RCC 7860 (cell line): ENCODE results near the gene ABL2.

Experiments used
- DNase-seq: peaks from one replicate; pipeline ENCODE4 v3.0.0-alpha.2; 2015; ENCODE audit warnings: low spot score
- FAIRE-seq: peaks from 2 replicates; lab custom pipeline; 2012; peaks lifted over from hg19 to GRCh38; lab: Jason Lieb, UNC

Gene ABL2

DNA sequence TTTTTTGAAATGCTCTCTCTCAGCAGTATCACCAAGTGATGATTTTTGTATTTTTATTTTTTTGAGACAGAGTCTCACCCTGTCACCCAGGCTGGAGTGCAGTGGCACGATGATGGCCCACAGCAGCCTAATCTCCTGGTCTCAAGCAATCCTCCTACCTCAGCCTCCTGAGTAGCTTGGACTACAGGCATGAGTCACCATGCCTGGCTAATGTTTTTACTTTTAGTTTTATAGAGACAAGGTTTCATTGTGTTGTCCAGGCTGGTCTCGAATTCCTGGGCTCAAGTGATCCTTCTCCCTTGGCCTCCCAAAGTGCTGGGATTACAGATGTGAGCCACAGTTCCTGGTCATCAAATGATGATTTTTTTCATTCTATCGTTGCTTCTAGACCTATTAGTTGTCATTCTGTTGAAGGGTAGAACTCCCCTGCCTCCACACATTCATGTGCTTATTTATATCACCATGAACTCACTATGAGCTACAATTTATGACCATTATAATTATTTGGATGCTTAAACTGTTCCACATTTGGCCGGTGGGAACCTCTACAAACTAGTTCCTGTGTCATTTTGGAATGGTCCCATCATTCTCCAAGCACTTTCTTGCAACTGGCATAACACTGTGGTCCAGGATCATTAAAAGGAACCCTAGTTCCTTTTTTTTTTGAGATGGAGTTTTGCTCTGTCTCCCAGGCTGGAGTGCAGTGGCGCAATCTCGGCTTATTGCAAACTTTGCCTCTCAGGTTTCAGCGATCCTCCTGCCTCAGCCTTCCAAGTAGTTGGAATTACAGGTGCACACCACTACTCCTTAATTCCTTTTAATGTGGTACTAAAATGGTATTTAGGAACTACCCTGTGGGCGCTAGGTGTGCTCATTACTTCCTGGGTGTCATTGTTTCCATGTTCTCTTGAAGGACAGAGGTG lies 167.9 kb downstream of the ABL2 start:
- FAIRE-seq (no peak), DNase-seq (no peak)

DNA sequence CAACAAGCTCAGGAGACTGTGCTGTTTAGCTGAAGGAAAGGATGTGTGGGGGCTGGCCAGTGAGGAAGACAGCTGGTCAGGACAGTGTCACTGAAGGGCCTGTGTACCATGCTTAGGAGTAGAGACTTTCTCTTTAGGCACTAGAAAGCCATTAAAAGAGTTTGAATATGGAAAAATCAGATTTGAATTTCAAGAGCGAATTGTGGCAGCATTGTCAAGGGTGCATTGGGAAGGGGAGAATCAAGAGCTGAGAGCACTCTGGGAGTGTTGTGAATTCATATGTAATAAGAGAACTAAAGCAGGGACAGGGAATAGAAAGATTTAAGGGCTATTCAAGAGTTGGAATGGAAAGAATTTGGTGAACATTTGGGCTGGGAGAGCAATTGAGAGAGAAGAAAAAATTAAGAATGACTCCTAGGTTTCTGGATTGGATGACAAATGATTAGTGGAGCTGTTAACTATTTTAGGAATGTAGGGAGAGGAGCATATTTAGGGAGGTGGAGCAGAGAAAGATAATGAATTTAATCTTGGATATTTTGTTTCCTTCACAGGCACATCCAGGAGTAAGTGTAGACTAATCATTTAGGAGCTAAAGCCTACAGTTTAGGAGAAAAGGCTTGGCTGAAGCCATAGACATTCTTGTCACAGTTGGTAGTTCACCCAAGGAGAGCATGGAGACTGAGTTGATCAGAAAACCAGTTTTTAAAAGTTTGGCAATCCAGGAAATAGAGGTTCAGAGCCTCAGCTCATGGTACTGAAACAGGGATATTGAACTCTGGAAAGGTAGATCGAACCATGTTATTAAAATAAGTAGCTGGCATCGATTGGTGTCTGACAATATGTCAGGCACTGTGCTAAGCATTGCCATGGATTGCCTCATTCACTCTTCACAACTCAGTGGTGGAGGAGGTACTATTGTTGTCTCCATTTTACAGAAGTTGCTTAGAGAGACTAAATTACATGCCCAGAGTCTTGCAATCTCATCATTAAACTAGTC lies 170.7 kb downstream of the ABL2 start:
- FAIRE-seq = no peak
- no peak for DNase-seq

DNA sequence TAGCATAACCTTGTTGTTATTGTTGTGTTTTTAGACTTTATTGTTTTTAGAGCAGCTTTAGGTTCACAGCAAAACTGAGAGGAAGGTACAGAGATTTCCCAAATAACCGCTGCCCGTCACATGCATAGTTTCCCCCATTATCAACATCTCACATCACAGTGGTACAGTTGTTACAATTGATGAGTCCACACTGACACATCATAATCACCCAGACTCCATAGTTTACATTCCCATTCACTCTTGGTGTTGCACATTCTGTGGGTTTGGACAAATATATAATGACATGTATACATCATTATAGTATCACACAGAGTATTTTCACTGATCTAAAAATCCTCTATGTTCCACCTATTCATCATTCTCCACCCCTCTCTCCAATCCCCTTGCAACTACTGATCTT lies 173.5 kb downstream of the ABL2 start:
- no peak for FAIRE-seq
- no peak for DNase-seq

DNA sequence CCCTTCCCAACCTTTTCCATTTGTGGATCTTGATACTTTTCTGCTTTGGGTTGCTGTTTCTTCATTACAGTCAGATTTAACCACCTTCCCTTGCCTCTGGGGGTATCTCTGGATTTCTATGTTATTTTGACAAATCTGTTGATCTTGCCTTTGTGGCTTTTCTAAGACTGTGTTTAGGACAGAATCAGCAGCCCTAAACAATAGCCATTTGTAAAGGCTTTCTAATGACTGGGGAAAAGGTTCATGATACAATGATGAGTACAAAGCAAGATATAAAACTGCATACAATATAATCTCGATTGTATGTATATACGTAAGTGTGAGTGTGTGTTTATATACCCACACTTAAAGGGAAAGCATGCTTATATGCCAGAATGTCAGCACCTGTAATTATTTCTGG lies 176.0 kb downstream of the ABL2 start:
- FAIRE-seq = no peak
- DNase-seq = no peak

DNA sequence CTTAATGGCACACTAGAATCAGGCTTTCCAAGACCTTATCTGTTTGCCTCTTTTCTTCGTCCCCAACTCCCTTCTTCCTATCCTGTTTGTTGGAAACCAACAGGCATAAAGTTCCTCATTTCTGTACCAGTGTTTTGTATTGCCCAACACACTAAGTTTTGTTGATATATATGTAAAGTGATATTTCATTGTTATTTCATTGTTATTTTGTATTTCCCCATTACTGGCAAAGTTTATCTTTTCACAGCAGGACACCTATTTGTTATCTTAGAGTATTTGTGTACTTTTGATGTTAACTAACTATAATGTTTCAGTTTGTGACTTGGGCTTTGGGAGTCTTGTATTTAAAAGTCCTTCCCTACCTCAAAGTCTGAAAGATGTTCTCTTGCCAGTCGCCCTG lies 176.7 kb downstream of the ABL2 start:
- DNase-seq = no peak
- no peak for FAIRE-seq
